HG02884 (cell line): ENCODE measurements around the gene SENP2.
A peak's percentile ranks its signal among the peaks of the same experiment; 100 is the strongest.
"Not testable (repeated sequence)": the region's sequence is repeated elsewhere in the genome, so short reads cannot be mapped to it uniquely, and the experiment has no call there.

Source experiments
- ATAC-seq: cut with Tn5 transposase; IDR thresholded peaks from one replicate; pipeline ENCODE4 v1.9.1; 2021; ENCODE audit warnings: mild to moderate bottlenecking, moderate library complexity; ENCODE audit not compliant: unreplicated experiment

Gene SENP2

DNA sequence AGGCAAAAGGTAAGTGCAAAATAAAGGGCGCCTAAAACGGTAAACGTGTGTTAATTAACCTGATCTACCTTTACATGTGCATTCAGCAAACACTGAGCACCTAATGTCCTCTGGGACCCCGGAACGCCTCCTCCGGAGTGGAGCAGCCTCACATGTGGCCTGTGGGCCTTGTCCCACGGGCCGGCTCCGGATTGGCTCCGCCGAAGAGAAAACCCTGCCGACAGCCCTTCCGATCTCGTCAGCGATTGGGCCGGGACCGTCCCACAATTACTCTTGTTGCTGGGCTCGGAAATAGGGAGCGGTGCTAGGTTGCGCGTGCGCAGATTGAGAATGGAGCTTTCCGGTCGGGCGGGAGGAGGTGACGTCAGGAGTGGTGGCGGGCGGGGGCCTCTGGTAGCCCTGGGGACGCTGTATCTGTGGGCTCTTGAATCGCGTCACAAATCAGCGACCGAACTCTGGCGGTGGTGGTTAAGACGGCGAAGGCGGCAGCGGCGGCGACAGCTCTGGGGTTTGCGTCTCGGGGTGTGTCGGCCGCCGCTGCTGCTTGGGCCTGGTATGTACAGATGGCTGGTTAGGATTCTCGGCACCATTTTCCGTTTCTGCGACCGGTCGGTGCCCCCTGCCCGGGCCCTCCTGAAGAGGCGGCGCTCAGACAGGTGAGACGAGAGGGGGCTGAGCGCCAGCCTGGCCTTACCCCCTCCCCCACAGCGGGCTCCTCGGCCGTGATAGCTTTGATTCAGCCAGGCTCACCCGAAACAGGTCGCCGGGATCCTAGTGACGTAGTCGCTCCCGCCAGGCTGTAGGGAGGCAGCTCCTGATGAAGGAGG, at the start of gene SENP2:
Gene SENP2, plus strand, starts transcription at position 437 of the 827 bp plus-strand sequence. Its CDS starts 119 bp downstream, at position 556.
- peak; percentile 96 for ATAC-seq

DNA sequence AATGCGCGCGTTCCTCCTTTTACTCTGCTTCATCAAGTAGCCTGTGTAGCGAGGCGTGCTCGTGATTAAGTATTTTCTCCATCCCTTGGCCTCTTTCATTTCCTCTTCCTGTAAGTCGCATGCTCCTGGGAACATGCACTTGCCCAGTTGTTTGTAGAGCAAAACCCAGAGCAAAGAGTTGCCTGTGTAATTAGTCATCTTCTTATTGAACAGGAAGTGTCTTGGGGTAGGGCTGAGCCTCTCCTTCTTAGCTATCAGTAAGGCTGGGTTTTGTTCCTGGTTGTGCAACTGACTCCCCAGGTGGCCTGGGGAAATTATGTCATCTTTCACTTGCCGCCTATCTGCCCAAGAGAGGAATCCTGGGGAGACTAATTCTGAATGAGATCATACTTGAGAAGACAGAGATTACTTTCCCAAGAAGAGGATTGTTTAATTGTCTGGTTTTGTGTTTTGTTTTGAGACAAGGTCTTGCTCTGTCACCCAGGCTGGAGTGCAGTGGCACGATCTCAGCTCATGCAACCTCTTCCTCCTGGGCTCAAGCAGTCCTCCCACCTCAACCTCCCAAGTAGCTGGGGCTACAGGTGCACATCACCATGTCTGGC, 48.6 kb upstream of the SENP2 start:
- ATAC-seq, result peak; percentile 97

DNA sequence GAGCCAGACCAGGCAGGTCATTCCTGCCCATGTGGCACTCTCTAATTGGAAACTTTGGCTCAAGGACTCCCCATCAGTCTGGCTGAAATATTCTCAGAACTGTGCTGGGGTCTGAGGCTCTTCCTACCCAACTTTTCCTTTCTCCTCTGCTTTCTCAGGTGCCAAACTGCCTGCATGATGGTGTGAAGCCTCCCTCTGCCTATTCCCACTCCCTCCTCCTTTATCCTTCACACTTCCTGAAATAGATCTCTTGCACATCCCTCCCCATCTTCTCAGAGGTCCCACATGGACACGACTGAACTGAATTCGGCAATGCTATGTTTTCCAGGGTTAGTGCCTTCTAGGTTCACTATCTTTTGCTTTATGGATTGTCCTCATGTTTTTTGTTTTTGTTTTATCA, 46.2 kb upstream of the SENP2 start:
- ATAC-seq, result no peak

DNA sequence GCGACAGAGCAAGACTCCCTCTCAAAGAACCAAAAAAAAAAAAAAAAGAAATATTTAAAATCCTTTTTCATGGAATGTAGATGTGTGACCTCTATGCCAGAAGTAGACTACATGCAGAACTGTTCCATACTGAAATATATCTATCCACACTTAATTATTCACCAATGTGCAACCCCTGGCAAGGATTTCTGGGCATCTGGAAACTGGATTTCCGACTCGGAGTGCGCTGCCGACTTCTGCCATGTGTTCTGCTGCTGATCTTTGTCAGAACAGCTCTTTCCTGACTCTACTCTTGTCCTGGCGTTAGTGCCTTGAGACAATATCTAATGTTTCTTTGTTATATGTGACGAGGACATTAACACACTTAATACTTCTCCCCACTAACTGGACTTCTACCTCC, 45.4 kb upstream of the SENP2 start:
- ATAC-seq, result no peak

- no peak for ATAC-seq
Measured at GRCh38 chr3:185549122-185549521, 37.0 kb upstream of the SENP2 start.

DNA sequence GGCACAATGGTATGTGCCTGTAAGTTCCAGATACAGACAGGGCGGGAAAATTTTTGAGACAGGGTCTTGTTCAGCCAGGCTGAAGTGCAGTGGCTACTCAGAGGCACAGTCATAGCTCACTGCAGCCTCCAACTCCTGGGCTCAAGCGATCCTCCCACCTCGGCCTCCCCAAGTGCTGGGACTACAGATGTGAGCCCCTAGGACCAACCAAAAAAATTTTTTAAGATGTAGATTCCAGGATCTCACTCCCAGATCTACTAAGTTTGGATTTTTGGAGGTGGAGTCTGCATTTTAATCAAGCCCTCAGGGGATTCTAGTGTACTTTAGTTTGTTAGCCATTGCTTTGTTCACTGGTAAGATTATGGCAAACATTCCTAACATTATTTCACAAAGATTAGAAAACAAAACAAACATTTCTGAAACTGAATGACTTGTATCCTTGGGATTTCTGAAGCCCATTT, 36.4 kb upstream of the SENP2 start:
- no peak for ATAC-seq

DNA sequence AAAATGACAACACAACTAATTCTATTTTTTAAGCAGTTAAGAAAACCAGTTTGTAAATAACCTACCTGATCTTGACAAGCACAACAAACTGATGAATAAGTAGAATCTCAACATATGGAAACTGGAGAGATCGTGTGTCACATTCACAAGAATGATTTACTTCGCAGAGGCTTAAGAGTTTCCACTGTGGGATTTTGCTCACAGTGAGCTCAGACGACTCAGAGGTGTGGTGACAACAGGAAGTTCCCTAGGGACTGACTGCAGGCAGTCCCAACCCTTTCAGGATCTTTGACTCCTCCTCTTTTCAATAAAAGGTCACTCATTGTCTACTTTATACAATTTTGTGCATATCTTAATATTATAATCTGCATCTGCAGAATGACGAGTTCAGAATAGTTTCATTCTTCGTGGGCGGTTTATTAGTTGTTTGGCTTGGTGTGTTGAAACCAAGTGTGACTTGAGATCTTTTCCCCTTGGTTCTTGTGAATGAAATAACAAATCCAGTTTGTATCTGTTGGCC, 33.7 kb upstream of the SENP2 start, which contains the start of gene LIPH:
Gene LIPH, minus strand, starts transcription at position 231 of the 520 bp plus-strand sequence. Its CDS starts 117 bp downstream, at position 114.
- ATAC-seq, result no peak

DNA sequence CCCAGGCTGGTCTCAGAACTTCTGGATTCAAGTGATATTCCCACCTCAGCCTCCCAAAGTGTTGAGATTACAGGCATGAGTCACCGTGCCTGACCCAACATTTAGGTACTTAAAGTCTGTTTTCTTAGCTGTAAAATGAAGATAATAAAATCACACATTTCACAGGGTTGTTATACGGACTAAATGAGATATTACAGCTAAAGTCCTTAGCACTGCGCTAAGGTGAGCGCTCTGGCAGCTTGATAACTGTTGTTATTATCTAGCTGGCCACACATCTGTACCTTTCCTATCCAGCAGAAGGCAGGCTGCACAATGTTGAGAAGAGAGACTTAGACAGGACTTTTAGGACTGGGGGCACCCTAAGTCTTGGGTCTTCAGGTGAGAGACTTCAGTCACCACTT, 31.0 kb upstream of the SENP2 start:
- ATAC-seq, result no peak

DNA sequence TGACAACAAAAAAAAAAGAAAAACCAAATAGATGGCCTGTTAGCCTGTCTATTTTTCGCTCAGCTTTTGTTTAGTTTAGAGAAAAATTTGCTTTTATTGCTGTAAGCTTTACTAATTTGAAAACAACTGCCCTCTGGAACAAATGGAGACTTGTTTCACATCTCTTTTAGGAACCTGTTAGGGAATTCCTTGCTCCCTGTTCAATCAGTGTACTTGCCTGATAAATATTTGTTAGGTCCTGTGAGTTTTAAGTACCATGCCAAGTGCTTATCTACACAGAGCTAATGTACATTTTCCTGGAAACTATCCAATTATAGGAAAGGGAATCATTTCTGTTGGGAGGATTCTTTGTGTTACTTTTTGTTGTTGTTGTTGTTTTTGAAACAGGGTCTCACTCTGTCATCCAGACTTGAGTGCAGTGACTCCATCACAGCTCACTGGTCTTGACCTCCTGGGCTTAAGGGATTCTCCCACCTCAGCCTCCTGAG, 30.2 kb upstream of the SENP2 start:
- ATAC-seq, result no peak

DNA sequence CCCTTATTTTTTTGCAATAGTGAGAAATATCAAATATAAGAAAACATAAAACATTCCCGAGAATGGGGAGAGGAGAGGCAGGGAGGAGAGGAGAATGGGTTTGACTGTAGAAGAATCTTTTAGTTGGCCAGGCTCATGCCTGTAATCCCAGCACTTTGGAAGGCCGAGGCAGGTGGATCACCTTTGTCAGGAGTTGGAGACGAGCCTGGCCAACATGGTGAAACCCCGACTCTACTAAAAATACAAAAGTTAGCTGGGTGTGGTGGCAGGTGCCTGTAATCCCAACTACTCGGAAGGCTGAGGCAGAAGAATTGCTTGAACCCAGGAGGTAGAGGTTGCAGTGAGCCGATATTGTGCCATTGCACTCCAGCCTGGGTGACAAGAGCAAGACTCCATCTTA, 29.5 kb upstream of the SENP2 start:
- ATAC-seq, result not testable (repeated sequence)

- ATAC-seq, result no peak
Measured at GRCh38 chr3:185558395-185558794, 27.7 kb upstream of the SENP2 start.

DNA sequence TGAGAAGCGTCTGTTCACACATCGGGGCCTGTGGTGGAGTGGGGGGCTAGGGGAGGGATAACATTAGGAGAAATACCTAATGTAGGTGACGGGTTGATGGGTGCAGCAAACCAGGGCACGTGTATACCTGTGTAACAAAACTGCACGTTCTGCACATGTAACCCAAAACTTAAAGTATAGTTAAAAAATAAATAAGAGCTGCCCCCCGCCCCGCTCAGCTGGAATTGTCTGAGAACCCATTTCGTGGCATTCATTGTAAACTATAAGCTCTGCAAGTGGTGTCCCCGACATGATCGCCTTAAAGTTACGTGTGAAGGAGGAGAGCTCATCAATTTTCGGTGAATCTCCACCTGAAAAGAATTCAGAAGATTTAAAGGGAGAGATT, 26.4 kb upstream of the SENP2 start:
- ATAC-seq, result no peak

GRCh38 chr3:185560676-185561075, 25.4 kb upstream of the SENP2 start:
- no peak for ATAC-seq

DNA sequence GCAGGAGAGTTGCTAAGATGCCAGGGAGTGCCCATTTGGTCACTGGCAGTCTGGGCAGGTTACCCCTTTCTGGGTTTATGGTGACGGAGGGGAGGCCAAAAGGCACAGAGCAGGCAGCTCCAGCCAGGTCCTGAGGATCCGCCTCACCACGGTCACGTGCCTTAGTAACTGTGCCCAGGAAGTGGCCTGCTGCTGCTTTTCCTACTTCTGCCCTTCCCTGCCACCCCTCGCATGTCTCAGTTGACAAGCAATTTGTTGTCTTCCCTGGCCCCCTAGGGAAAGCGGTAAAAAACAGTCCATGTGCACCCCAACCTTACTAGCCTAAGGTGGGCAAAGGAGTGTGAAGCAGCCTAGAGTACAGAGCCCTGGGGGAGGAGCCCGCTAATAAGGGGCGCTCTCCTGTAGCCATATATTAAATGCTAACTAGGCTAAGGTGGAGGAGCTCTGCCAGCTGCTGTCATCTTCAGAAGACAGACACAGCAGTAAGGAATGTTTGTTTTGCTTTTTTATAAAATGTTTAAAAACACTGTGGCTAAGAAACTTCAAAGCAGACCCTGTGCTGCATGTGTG, 24.6 kb upstream of the SENP2 start:
- ATAC-seq, result no peak

- no peak for ATAC-seq
Measured at GRCh38 chr3:185561958-185562357, 24.1 kb upstream of the SENP2 start.

GRCh38 chr3:185572183-185572582, 13.9 kb upstream of the SENP2 start:
- ATAC-seq, result no peak

DNA sequence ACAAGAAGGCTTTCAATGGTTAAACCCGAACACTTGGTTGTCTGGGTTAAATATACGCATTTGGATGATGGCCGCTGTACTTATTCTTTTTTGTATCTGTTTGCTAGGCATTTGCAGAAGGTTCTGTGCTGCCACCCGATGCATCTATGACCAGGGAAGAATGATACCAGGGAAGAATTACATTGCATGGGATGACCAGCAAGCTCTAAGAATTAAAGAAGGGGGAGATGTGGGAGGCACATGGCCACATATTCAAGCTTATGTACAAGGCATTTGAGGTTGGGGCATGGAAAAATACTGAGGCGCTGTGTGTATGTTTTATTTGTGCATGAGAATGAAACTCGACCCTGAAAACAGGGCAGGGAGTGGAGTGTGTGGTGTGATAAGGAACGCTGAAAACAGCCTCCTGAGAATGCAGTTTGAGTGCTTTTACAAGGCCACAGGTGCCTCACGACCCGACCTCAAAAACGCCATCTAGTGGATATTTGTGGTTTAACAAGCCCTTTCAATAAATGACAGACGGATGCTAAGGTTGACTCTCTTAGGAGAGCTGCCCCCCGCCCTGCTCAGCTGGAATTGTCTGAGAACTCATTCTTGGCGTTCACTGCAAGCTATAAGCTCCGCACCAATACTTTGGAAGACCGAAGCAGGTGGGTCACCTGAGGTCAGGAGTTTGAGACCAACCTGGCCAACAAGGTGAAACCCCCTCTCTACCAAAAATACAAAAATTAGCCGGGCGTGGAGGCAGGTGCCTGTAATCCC, 10.8 kb upstream of the SENP2 start:
- not testable (repeated sequence) for ATAC-seq

DNA sequence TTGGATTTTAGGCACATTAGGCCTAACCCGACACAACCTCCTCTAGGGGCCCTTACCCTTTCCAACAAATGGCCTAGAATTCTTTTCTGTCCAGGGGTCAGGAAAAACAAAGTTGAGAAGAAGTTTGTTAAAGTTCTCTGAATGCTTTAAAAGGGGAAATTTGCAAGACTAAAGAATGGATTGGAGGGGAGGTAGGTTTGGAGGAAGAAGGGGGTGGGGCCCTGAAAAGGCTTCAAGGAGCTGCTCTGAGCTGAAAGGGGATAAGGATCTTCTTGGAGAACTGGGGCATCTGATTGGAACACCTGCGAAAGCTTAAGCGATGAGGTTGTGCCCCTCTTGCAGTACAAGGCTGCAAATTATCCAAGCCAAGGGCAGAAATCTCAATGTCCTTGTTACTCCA, 3.9 kb upstream of the SENP2 start:
- ATAC-seq, result no peak

DNA sequence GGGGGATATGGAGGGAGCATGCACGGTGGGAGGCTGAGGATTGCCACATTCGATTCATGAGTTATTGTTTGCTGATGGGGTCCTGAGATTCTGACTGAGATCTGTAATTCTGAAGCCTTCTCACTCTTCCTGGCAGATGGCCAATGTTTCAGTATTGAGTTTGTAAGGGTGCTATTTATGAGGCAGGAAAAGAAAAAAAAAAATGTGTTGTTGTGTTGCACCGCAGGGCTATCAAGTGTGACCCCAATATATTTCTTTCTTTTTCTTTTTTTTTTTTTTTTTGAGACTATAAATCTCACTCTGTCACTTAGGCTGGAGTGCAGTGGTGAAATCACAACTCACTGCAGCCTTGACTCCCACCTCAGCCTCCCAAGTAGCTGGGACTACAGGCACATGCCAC, 3.2 kb upstream of the SENP2 start:
- no peak for ATAC-seq

DNA sequence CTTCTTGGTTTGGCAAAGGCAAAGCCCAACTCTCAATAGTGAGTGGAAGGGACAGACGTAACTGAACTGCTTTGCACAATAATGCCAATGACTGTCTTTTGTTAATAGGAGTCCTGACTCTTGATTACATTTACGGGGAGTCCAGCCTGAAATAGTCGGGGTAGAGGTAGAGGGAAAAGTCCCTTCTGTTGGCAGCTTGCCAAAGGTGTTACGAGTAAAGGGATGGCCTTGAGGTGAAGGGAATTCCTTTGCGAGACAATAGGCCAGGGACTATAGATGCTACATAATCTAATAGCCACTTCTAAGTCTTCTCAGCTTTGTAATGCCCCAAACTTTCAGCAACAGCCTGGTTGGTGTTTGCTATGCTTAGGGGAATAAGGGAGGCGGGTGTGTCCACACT, 2.2 kb upstream of the SENP2 start:
- ATAC-seq, result no peak

GRCh38 chr3:185584686-185585085, 1.4 kb upstream of the SENP2 start:
- ATAC-seq, result no peak
